Measurements from ENCODE around the gene KCNJ6. TPM values are rescaled to one million over a fixed set of nuclear protein-coding genes. Genes with fewer than 3 reads are reported as not detected.

The KCNJ6 gene
- total RNA-seq, 1 experiment from 2014 or later, result not detected

GRCh38 chr21:37711836-37712568 lies 204.3 kb downstream of the KCNJ6 start:
- Histone ChIP-seq H3K27me3 (replicated peaks; ENCODE audit: control insufficient read depth, insufficient read depth, low read length) (no peaks in the 10 kb centered on the region), H3K4me1 (peaks cover 9% of the 10 kb centered on the region; the same call in 1 of the 2 replicates), H3K4me3 (ENCODE audit: low read depth, low read length) (no peak overlapping the region), H3K9me3 (no peaks in the 10 kb centered on the region), H3K36me3 (ENCODE audit: control insufficient read depth, insufficient read depth, low read length) (no peaks in the 10 kb centered on the region)
- BruUV-seq (replicated peaks), result no TSS peak
- H3K27me3 Mint-ChIP-seq (ENCODE audit: insufficient read depth, unreplicated experiment), result no peaks in the 10 kb centered on the region
- peak; percentile 76 to 77 for DNase-seq
- H3K4me1 Mint-ChIP-seq (ENCODE audit: low read depth, unreplicated experiment), result peaks cover 13% of the 10 kb centered on the region
- ChIA-PET CTCF (interaction anchor here (0.6 to 2.8 kb wide), 11 partner anchors 11 to 640 kb away, joined by 3 to 28 read pairs (median 4); no protein-coding TSS in a partner anchor), POLR2A (interaction anchor here (0.5 kb wide), 1 partner anchor 11 kb away, joined by 3 read pairs; no protein-coding TSS in a partner anchor)
- intact Hi-C loops (cut with micrococcal nuclease; ENCODE audit: unreplicated experiment), result loop anchor here (1.0 to 5.0 kb wide), 5 partner anchors 47 to 645 kb away; no protein-coding TSS in a partner anchor
- H3K27ac Mint-ChIP-seq (ENCODE audit: unreplicated experiment), result no peak overlapping the region
- TF ChIP-seq CTCF (IDR thresholded peaks at IDR 0.05; ENCODE audit: insufficient read depth in 1 of 2, low read depth in 1 of 2, low read length in 1 of 2, severe bottlenecking in 1 of 2, unreplicated experiment in 1 of 2), result peak; percentile 86 to 90
- H3K36me3 Mint-ChIP-seq (ENCODE audit: insufficient read depth, unreplicated experiment), result no peaks in the 10 kb centered on the region
- peaks cover 10% of the 10 kb centered on the region for H3K9me3 Mint-ChIP-seq (ENCODE audit: unreplicated experiment)
- H3K4me3 Mint-ChIP-seq (ENCODE audit: unreplicated experiment), result no peak overlapping the region

DNA sequence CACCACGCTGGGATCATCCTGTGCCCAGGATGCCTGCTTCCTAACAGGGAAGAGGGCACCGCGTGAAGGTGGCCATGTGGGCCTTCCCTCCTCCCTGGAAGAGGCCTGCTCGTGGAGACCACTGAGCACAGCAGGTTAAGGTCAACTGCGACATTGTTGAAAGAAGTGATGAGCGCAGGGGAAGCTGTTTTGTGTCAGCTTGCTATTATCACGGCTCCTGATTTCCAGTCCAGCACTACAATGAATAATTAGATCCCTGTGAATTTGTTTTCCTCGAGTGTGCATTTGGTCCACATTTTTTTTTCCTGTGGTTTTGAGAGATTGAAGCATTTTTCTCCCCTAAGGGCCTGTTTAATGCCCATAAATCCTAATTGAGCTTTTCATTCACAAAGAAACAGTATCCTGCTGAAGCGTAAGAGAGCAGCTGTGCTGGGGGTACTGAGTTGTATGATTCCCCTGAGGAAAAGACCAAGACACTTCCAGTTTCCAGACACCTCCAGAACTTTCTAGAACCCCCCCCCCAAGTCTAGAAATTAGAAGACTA lies 204.9 kb downstream of the KCNJ6 start:
- intact Hi-C loops (cut with micrococcal nuclease; ENCODE audit: unreplicated experiment), result loop anchor here (5.0 kb wide), 3 partner anchors 161 to 646 kb away; no protein-coding TSS in a partner anchor
- ChIA-PET POLR2A (no interaction called here), CTCF (interaction anchor here (1.0 to 2.8 kb wide), 2 partner anchors 11 to 148 kb away, joined by 4 to 28 read pairs; no protein-coding TSS in a partner anchor)
- TF ChIP-seq CTCF (IDR thresholded peaks at IDR 0.05; ENCODE audit: insufficient read depth in 1 of 2, low read depth in 1 of 2, low read length in 1 of 2, severe bottlenecking in 1 of 2, unreplicated experiment in 1 of 2), result no peak
- DNase-seq, result no peak
- no peak overlapping the region for H3K4me3 Mint-ChIP-seq (ENCODE audit: unreplicated experiment)
- no peaks in the 10 kb centered on the region for H3K27me3 ChIP-seq (replicated peaks; ENCODE audit: control insufficient read depth, insufficient read depth, low read length)
- no TSS peak for BruUV-seq (replicated peaks)
- H3K9me3 ChIP-seq, result no peaks in the 10 kb centered on the region
- no peaks in the 10 kb centered on the region for H3K36me3 Mint-ChIP-seq (ENCODE audit: insufficient read depth, unreplicated experiment)
- peaks cover 13% of the 10 kb centered on the region for H3K4me1 Mint-ChIP-seq (ENCODE audit: low read depth, unreplicated experiment)
- no peaks in the 10 kb centered on the region for H3K36me3 ChIP-seq (ENCODE audit: control insufficient read depth, insufficient read depth, low read length)
- peaks cover 10% of the 10 kb centered on the region for H3K9me3 Mint-ChIP-seq (ENCODE audit: unreplicated experiment)
- peaks cover 9% of the 10 kb centered on the region; the same call in 1 of the 2 replicates for H3K4me1 ChIP-seq
- no peaks in the 10 kb centered on the region for H3K27me3 Mint-ChIP-seq (ENCODE audit: insufficient read depth, unreplicated experiment)
- no peak overlapping the region for H3K27ac Mint-ChIP-seq (ENCODE audit: unreplicated experiment)
- no peak overlapping the region for H3K4me3 ChIP-seq (ENCODE audit: low read depth, low read length)

- H3K4me3 Mint-ChIP-seq (ENCODE audit: unreplicated experiment), result no peak overlapping the region
- H3K27me3 ChIP-seq (replicated peaks; ENCODE audit: control insufficient read depth, insufficient read depth, low read length), result no peaks in the 10 kb centered on the region
- H3K27ac Mint-ChIP-seq (ENCODE audit: unreplicated experiment), result no peak overlapping the region
- H3K36me3 Mint-ChIP-seq (ENCODE audit: insufficient read depth, unreplicated experiment), result no peaks in the 10 kb centered on the region
- H3K9me3 Mint-ChIP-seq (ENCODE audit: unreplicated experiment), result peaks cover 10% of the 10 kb centered on the region
- intact Hi-C loops (cut with micrococcal nuclease; ENCODE audit: unreplicated experiment), result loop anchor here (5.0 kb wide), 3 partner anchors 162 to 647 kb away; no protein-coding TSS in a partner anchor
- no peak for DNase-seq
- POLR2A ChIA-PET, result no interaction called here
- H3K4me1 Mint-ChIP-seq (ENCODE audit: low read depth, unreplicated experiment), result peaks cover 13% of the 10 kb centered on the region
- H3K4me3 ChIP-seq (ENCODE audit: low read depth, low read length), result no peak overlapping the region
- peaks cover 9% of the 10 kb centered on the region; the same call in 1 of the 2 replicates for H3K4me1 ChIP-seq
- CTCF ChIA-PET, result interaction anchor here (0.6 to 2.8 kb wide), 3 partner anchors 10 to 643 kb away, joined by 3 to 28 read pairs (median 5); no protein-coding TSS in a partner anchor
- no TSS peak for BruUV-seq (replicated peaks)
- no peaks in the 10 kb centered on the region for H3K27me3 Mint-ChIP-seq (ENCODE audit: insufficient read depth, unreplicated experiment)
- TF ChIP-seq CTCF (IDR thresholded peaks at IDR 0.05; ENCODE audit: insufficient read depth in 1 of 2, low read depth in 1 of 2, low read length in 1 of 2, severe bottlenecking in 1 of 2, unreplicated experiment in 1 of 2), result no peak
- H3K9me3 ChIP-seq, result no peaks in the 10 kb centered on the region
- H3K36me3 ChIP-seq (ENCODE audit: control insufficient read depth, insufficient read depth, low read length), result no peaks in the 10 kb centered on the region
These were observed 205.5 kb downstream of the KCNJ6 start for GRCh38 chr21:37710546-37711285.

Measured in Caco-2 (cell line).